Keratinocyte (primary cell): Measurements from ENCODE around the gene CCSER1. TPM values are rescaled to one million over a fixed set of nuclear protein-coding genes. Genes with fewer than 3 reads are reported as not detected.

Experiments
- DNase-seq: peaks from one replicate; pipeline ENCODE4 v3.0.0-alpha.2; 2011; ENCODE audit warnings: low read depth, missing footprints, low spot score
- FAIRE-seq: peaks from 2 replicates; lab custom pipeline; 2011; peaks lifted over from hg19 to GRCh38; lab: Jason Lieb, UNC
- H2AFZ ChIP-seq: 2 replicates; pipeline ENCODE4 v1.6.0; 2012; ENCODE audit warnings: low read length, control low read depth, inconsistent platforms; ENCODE audit not compliant: control insufficient read depth
- H3K27ac ChIP-seq: 2 replicates; pipeline ENCODE4 v1.5.1; 2011; ENCODE audit warnings: low read length; ENCODE audit not compliant: control insufficient read depth, insufficient read depth
- H3K27me3 ChIP-seq: 3 replicates; pipeline ENCODE4 v1.6.0; 2011; ENCODE audit warnings: low read length; ENCODE audit not compliant: control insufficient read depth, insufficient read depth; ENCODE audit errors: extremely low read depth
- H3K36me3 ChIP-seq, 2 experiments: 2 replicates in 1 of 2; 3 replicates in 1 of 2; pipeline ENCODE4 v1.5.1; 2011; ENCODE audit warnings: low read length in 2 of 2, mild to moderate bottlenecking in 1 of 2; ENCODE audit not compliant: control insufficient read depth in 2 of 2, insufficient read depth in 2 of 2; ENCODE audit errors: extremely low read depth in 1 of 2
- H3K4me1 ChIP-seq: 3 replicates; pipeline ENCODE4 v1.5.1; 2011; ENCODE audit warnings: low read length; ENCODE audit not compliant: control insufficient read depth, insufficient read depth; ENCODE audit errors: extremely low read depth
- H3K4me2 ChIP-seq: 3 replicates; pipeline ENCODE4 v1.6.0; 2011; ENCODE audit warnings: low read depth, low read length; ENCODE audit not compliant: control insufficient read depth, insufficient read depth; ENCODE audit errors: extremely low read depth
- H3K4me3 ChIP-seq, 3 experiments: fragments of 200-600 bp in 1 of 3; sonication (generic) in 1 of 3; 2 replicates in 2 of 3; 3 replicates in 1 of 3; pipeline ENCODE4 v1.5.1; 2011 to 2016; ENCODE audit warnings: low read length in 3 of 3, mild to moderate bottlenecking in 3 of 3, control low read depth in 2 of 3, inconsistent platforms in 1 of 3, low read depth in 1 of 3, mixed read lengths in 1 of 3, mixed run types in 1 of 3, moderate library complexity in 1 of 3; ENCODE audit not compliant: control insufficient read depth in 2 of 3, insufficient read depth in 2 of 3; ENCODE audit errors: extremely low read depth in 1 of 3
- H3K79me2 ChIP-seq: 2 replicates; pipeline ENCODE4 v1.6.0; 2012; ENCODE audit warnings: low read length; ENCODE audit not compliant: control insufficient read depth, insufficient read depth
- H3K9ac ChIP-seq: 3 replicates; pipeline ENCODE4 v1.6.0; 2011; ENCODE audit warnings: low read length; ENCODE audit not compliant: control insufficient read depth, insufficient read depth; ENCODE audit errors: extremely low read depth
- H3K9me1 ChIP-seq: 3 replicates; pipeline ENCODE4 v1.6.0; 2011; ENCODE audit warnings: low read length; ENCODE audit not compliant: control insufficient read depth, insufficient read depth; ENCODE audit errors: extremely low read depth
- H3K9me3 ChIP-seq: 2 replicates; pipeline ENCODE4 v1.5.1; 2012; ENCODE audit warnings: low read depth, low read length; ENCODE audit not compliant: control insufficient read depth
- H4K20me1 ChIP-seq: 3 replicates; pipeline ENCODE4 v1.6.0; 2011; ENCODE audit warnings: low read length; ENCODE audit not compliant: control insufficient read depth, insufficient read depth; ENCODE audit errors: extremely low read depth
- EZH2 ChIP-seq: IDR thresholded peaks from one replicate; pipeline ENCODE4 v1.6.1; 2012; ENCODE audit warnings: inconsistent platforms, mild to moderate bottlenecking, low read length, moderate library complexity
- dilution Hi-C: fragments of 300-500 bp; cut with MboI; formaldehyde crosslinking; loops from one replicate; pipeline ENCODE4 v1.7.0; 2020; ENCODE audit warnings: low sequenced_read_pairs; ENCODE audit not compliant: extremely low pct_ligation_motif_present
- polyA plus RNA-seq, 5 experiments: library from polyadenylated mRNA; depleted of rRNA in 3 of 5; stranded (reverse) in 3 of 5; stranded (forward) in 1 of 5; unstranded in 1 of 5; fragments of >200 nt; gene quantifications; 1 replicate in 1 of 5; 2 replicates in 3 of 5; 3 replicates in 1 of 5; pipeline versions ENCODE4 v1.2.1 to v1.2.3, GENCODE V29; 2011 to 2012; ENCODE audit warnings: missing spikeins in 2 of 5, low read depth in 1 of 5, low replicate concordance in 1 of 5
- TF ChIP-seq, protein P1 (sequence below), 3 experiments: IDR thresholded peaks in 1 of 3; conservative IDR thresholded peaks in 1 of 3; optimal IDR thresholded peaks in 1 of 3; 2 replicates in 2 of 3; 3 replicates in 1 of 3; pipeline versions ENCODE3 to v1.5.1; 2011; ENCODE audit warnings: low read length in 3 of 3, mild to moderate bottlenecking in 3 of 3, moderate library complexity in 2 of 3, control low read depth in 1 of 3, inconsistent platforms in 1 of 3; ENCODE audit not compliant: insufficient read depth in 2 of 3; ENCODE audit errors: extremely low read depth in 1 of 3

Gene CCSER1
- polyA plus RNA-seq, 1 donor (not counting 4 experiments of a cell fraction or from before 2014, with no cell fraction given) = 1.2 TPM

DNA sequence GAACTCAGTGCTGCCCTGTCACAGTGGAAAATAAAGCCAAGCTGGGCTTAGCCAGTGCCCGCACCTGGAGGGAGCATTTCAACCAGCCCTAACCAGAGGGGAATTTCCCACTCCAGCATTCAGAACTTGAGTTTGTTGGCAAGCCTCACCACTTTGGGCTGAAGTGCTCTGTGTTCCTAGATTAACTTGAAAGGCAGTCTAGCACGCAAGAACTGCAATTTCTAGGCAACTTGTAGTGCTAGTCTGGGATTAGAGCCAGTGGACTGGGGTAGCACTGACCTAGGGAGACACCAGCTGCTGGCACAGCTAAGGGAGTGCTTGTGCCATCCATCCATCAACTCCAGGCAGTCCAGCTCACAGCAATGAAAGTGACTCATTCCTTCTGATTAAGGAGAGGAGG is 1115.9 kb downstream of the CCSER1 start:
- Histone ChIP-seq H3K4me3 (no peak overlapping the region), H3K79me2 (no peaks in the 10 kb centered on the region), H3K9me3 (no peaks in the 10 kb centered on the region), H3K36me3 (no peaks in the 10 kb centered on the region), H3K9ac (no peak overlapping the region), H3K4me1 (no peaks in the 10 kb centered on the region), H3K4me2 (no peak overlapping the region), H4K20me1 (no peaks in the 10 kb centered on the region), H3K9me1 (no peaks in the 10 kb centered on the region), H3K27ac (no peak overlapping the region), H2AFZ (no peak overlapping the region), H3K27me3 (no peaks in the 10 kb centered on the region)
- dilution Hi-C loops = no loop called here
- FAIRE-seq (no peak), DNase-seq (no peak)
- TF ChIP-seq, protein P1, sequence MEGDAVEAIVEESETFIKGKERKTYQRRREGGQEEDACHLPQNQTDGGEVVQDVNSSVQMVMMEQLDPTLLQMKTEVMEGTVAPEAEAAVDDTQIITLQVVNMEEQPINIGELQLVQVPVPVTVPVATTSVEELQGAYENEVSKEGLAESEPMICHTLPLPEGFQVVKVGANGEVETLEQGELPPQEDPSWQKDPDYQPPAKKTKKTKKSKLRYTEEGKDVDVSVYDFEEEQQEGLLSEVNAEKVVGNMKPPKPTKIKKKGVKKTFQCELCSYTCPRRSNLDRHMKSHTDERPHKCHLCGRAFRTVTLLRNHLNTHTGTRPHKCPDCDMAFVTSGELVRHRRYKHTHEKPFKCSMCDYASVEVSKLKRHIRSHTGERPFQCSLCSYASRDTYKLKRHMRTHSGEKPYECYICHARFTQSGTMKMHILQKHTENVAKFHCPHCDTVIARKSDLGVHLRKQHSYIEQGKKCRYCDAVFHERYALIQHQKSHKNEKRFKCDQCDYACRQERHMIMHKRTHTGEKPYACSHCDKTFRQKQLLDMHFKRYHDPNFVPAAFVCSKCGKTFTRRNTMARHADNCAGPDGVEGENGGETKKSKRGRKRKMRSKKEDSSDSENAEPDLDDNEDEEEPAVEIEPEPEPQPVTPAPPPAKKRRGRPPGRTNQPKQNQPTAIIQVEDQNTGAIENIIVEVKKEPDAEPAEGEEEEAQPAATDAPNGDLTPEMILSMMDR (optimal IDR thresholded peaks at IDR 0.05 in 1 of 3, IDR thresholded peaks at IDR 0.05 in 1 of 3, conservative IDR thresholded peaks at IDR 0.05 in 1 of 3; ENCODE audit: extremely low read depth in 1 of 3, insufficient read depth in 2 of 3, low read length in 3 of 3) = no peak
- TF ChIP-seq EZH2 = no peak

DNA sequence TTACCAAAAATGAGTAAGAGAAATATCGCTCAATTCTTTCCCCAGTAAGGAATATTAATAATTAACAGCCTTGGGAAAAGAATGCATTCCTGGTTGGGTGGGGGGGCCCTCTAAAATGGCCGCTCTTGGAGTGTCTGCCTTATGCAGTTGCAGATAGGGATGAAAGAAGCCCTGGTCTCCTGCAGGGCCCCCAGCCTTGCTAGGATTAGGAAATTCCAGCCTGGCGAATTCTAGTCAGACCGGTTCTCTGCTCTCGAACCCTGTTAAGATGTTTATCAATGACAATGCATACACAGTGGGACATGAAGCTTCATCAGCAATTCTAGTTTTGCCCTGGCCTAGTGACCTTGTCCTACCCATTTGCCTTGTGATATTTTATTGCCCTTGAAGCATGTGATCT is 1128.8 kb downstream of the CCSER1 start:
- H3K9me3 ChIP-seq = no peaks in the 10 kb centered on the region
- dilution Hi-C loops = no loop called here
- no peak for FAIRE-seq
- no peak overlapping the region for H3K9ac ChIP-seq
- H2AFZ ChIP-seq = no peak overlapping the region
- no peaks in the 10 kb centered on the region for H4K20me1 ChIP-seq
- no peaks in the 10 kb centered on the region for H3K36me3 ChIP-seq
- no peaks in the 10 kb centered on the region for H3K27me3 ChIP-seq
- H3K4me3 ChIP-seq = no peak overlapping the region
- no peak for DNase-seq
- H3K4me2 ChIP-seq = no peak overlapping the region
- H3K27ac ChIP-seq = no peak overlapping the region
- H3K4me1 ChIP-seq = no peaks in the 10 kb centered on the region
- H3K79me2 ChIP-seq = no peaks in the 10 kb centered on the region
- TF ChIP-seq, protein P1 (optimal IDR thresholded peaks at IDR 0.05 in 1 of 3, IDR thresholded peaks at IDR 0.05 in 1 of 3, conservative IDR thresholded peaks at IDR 0.05 in 1 of 3; ENCODE audit: extremely low read depth in 1 of 3, insufficient read depth in 2 of 3, low read length in 3 of 3) = no peak
- TF ChIP-seq EZH2 = no peak
- H3K9me1 ChIP-seq = no peaks in the 10 kb centered on the region
